DMS114 treated with DMSO at 0.1 percent for 48 hours (cell line): ENCODE results near the gene TNFRSF8.
"Not testable (repeated sequence)": the region's sequence is repeated elsewhere in the genome, so short reads cannot be mapped to it uniquely, and the experiment has no call there.

ENCODE experiments used
- DNase-seq: peaks from one replicate; lab custom pipeline; 2025; ENCODE audit not compliant: unreplicated experiment; lab: John Stamatoyannopoulos, UW

Gene TNFRSF8

DNA sequence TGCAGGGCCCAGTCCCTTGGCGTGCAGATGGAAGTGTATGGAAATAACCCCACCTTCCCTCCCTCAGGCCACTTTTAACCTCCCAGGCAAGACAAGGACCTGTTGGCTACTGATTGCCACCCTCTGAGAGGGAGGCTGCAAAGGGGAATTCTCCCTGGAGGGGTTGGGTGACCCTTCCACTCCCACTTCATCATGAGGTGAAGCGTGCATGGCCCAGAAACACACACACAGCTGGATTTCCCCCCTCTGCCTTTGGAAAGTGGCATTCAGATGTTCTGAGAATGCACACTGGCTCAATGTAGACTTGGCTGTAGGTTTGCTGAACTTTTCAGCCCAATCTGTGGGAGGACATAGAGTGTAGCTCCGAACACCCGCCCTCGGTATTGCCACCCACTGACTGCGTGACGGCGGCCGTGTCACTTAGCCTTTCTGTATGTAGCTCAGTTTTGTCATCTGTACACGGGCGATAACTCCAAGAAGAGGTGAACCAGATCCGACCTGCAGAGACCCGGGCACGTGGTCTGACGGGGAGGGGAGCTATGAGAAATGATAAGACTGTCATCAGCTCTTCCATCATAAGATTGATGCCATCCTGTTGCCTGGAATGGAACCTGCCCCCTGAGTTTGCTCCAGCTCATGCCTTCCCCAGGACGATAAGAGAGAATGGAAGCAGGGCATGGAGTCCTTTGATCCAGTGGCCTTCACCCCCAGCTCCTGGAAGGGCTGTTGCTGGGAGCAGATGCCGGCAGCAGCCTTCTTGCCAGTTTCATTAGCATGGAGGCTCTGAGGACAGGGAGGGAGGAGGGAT is 24.5 kb upstream of the TNFRSF8 start:
- DNase-seq, result no peak

DNA sequence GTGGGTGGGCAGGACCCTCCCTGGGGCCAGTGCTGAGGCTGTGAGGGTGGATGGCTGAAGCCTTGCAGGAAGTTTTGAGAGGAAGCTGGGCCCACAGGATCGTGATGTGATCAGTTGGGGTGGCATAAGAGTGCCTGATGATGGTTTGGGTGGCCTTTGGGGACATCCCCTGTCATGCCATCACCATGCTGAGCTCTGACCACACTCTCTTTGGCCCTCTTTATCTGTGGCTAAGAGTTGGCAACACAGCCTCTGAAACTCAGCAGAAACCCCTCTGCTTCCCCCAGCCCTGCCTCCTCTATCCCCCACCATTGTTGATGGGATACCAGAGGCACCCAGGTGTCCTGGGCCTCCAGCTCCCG is 24.0 kb upstream of the TNFRSF8 start:
- no peak for DNase-seq

DNA sequence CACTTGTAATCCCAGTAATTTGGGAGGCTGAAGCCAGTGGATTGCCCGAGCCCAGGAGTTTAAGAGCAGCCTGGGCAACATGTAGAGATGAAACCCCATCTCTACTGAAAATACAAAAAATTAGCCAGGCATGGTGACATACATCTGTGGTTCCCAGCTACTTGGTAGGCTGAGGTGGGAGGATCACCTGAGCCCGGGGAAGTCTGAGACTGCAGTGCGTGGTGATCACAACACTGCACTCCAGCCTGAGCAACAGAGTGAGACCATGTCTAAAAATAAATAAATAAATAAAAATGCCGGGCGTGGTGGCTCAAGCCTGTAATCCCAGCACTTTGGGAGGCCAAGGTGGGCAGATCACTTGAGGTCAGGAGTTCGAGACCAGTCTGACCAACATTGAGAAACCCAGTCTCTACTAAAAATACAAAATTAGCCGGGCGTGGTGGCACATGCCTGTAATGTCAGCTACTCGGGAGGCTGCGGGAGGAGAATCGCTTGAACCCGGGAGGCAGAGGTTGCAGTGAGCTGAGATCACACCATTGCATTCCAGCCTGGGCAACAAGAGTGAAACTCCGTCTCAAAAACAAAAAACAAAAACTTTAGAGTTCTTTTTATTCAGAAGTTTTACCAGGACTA is 23.2 kb upstream of the TNFRSF8 start:
- not testable (repeated sequence) for DNase-seq

DNA sequence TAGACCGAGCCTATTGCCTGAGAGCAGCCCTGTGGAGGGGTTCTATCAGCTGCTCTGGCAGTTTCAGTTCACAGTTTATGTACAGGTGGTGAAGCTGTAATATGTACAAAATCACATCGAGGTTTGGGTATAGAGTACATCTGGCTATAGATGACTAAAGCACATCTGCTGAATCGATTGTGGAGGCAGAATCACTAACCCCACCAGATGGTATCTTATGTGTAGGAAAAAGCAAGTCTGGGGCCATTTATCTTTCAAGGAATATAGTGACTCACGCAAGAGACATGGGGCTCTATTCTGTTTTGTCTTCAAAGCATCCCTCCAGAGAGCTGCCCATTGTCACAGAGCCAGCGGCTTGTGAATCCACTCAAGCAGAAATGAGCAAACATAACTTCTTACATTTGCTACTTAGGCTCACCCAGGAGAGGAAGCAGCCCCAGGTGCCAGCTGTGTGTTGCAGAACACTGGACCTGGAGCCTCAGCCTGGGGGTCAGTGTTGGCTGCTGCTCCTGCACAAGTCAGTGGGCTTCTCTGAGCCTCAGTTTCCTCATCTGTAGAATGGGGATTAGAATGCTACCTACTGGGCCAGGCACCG is 22.5 kb upstream of the TNFRSF8 start:
- no peak for DNase-seq

DNA sequence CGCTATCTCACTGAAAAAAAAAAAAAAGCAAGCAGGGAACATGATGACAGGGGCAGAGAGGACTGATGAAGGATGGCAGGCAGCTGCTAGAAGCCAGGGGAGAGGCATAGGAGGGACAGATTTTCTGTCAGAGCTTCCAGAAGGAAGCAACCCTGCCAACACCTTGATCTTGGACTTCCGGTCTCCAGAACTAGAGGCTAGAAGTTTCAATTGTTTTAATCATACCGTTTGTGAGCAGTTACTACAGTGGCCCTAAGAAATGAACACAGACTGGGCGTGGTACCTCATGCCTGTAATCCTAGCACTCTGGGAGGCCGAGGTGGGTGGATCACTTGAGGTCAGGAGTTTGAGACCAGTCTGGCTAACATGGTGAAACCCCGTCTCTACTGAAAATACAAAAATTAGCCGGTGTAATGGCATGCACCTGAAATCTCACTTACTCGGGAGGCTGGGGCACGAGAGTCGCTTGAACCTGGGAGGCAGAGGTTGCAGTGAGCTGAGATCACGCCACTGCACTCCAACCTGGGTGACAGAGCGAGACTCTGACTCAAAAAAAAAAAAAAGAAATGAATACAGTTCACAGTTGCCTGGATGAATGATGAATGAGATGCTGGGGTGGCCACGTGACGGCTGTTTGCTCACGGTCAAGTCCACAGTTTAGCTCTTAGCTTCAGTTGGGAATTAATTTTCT is 18.8 kb upstream of the TNFRSF8 start:
- not testable (repeated sequence) for DNase-seq

DNA sequence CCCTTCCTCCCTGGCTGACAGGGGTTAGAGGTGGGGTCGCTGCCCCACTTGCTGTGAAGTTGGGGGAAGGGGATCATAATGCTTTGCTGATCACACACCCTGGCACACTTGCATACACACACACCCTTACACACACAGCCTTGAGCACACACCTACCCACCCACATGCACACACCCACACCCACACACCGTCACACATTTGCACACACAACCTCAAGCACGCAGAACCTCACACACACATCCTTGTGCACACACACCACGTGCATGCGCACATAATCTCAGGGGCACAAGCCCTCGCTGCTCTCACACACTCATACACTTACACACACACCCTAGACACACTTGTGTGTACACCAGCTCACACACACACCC is 16.4 kb upstream of the TNFRSF8 start:
- no peak for DNase-seq

DNA sequence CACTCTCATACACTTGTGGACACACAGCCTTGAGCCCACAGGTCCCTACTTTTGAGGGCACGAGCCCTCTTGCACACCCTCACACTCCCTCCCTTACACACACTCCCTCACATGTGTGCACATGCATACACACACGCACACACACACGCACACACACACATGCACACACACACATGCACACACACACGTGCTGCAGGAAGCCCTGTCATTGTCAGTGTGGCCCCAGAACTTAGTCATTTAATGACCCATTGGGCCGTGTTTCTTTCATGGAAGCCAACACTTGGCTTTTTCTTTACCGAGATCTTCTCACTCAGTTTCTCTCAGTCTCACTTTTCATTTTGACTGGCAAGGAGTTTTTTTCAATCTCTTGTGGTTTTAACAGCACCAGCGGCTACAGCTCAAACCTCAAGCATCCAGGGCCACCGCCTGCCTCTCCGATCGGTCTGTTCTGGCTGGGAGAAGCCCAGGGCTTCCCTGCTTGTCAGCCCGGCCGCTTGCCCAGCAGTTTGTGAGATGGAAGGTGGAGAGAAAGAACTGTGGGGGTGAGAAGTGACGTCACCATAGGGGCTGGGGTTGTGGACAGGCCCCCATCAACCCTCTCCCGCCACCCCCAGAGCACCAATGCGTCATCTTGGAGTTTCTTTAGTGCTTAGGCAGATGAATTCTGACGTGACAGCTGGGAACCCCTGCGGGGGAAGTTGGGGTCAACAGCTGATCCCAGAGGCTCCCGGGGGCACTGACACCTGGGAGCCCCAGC is 15.8 kb upstream of the TNFRSF8 start:
- DNase-seq, result no peak

DNA sequence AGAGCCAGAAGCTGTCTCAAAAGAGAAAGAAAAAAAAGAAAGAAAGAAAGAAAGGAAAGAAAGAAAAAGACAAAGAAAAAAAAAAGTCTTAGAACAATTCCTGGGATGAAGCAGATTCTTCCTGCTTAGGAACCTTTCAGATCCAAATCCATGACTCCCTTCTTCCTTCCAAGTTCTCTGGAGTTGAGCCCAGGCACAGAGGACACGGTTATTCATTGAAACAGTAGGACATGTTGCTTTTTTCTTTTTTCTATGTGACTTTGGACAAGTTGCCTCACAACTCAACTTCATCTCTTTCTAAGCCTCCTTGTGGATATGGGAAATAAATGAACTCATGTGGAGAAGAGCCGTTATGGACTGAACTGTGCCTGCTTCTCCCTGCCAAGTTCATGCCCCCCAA is 14.7 kb upstream of the TNFRSF8 start:
- no peak for DNase-seq

DNA sequence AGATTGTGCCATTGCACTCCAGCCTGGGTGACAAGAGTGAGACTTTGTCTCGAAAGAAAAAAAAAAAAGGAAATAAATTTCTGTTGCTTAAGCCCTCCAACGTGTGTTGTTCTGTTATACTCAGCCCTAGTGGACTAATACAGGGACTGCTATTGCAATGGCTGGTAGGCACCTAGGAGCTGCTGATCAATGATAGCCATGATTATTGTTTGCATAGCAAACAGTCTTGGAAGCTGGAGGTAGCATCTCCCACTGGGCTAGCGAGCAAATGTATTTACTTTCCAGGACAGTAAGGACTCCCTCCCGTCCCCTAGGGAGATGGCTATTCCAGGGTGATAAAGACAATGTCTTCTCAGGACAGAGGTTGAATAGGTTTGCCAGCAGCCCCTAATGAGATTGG is 13.5 kb upstream of the TNFRSF8 start:
- no peak for DNase-seq

DNA sequence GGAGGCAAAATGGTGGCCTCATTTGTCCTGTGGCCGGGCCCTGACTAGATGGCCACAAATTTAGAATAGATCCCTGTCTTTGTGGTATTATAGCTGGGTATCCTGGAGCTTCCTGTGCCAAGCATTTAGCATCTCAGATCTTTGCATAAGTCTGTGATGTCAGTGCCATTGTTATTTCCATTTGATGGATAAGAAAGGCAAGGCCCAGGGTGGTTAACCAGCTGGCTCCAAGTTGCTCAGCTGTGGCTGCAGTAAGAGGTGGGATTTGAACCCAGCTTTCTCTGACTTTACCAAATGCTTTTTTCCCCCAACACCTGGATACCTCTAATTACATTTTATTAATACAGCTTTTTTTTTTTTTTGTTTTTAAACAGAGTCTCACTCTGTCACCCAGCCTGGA is 11.7 kb upstream of the TNFRSF8 start:
- DNase-seq, result no peak

DNA sequence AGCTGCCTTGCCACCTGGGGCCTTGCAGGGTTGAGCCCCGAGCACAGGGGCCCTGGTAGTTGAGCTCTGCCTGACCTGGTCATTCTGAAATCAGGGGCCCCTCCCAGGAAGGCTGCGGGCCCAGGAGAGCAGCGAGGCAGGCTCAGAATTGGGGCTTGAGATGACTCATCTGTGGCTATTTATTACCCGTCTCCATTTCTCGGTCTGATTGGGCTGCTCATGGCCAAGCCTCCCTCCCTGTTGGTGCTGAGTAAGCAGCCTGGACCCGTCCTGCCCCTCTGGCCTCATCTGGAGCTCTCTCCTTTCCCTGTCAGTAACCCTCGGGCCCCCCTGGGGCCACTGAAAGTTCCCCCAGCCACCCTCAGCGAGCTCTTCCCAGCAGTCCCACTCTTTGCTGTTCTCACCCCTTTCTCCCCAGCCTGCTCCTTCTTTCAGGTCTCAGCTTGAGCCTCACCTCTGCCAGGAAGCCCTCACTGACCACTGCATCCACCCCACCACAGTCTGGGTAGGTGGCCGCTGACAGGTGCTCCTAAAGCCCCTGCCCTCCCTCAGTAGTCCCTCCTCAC is 11.0 kb upstream of the TNFRSF8 start:
- DNase-seq, result no peak

DNA sequence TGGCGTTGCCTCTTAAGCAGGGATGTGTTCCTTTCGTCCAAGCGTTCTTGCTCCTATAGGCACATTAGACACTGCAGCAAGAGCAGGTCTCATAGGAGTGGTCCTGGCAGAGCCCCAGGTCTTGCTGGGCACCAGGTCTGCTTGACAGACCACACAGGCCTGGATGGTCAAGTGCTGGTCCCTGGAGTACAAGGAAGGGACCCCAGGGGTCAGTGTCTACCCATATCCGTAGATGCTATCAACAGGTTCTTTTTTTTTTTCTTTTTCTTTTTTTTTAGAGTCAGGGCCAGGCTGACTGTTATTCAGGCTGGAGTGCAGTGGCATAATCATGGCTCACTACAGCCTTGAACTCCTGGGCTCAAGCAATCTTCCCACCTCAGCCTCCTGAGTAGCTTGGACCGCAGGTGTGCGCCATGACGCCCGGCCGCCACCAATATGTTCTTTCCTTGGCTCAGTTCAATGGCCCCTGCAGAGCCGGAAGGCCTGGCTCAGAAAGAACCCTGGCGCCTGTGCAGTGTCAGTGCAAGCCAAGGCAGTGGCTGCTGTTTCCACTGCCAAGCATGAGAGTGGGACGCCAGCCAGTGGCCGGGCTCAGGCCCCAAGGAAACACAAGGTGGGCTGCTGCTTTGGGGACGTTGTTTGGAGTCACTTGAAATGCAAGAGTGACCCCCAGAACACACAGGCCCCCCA is 10.0 kb upstream of the TNFRSF8 start:
- DNase-seq, result no peak

DNA sequence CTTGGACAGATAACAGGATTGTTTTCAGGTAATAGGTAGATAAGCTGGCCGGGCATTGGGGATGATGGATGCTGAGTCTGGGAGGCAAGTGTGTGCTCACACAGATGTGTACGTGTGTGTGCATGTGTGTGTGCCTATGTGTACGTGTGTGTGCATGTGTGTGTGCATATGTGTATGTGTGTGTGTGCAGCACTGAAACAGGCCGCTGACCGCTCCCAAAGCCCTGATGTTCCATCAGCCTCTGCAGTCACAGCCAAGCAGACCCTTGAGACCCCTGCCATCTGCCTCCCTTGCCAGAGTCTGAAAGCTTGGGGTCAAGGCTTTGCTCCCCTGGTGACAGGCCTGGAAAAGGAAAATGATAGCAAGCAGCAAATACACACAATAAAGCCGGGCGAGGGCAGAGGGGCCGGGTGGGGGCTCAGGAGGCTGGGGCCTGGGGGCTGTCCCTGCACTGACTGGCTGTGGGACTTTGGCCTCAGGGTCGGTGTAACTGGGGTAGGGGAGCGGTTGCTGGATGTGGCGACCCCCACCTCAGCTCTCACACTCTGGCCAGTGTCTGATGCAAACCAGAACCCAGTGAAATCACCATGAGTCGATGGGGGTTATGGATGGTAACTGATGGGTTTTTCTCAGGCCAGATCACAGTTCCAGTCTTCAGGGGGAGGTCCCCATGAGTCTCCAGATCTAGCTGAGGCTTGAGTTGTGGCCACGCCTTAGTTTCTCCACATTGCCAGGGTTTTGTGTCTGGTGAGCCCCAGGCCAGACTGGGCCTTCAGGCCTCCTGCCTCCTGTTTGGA is 9.2 kb upstream of the TNFRSF8 start:
- DNase-seq, result no peak

DNA sequence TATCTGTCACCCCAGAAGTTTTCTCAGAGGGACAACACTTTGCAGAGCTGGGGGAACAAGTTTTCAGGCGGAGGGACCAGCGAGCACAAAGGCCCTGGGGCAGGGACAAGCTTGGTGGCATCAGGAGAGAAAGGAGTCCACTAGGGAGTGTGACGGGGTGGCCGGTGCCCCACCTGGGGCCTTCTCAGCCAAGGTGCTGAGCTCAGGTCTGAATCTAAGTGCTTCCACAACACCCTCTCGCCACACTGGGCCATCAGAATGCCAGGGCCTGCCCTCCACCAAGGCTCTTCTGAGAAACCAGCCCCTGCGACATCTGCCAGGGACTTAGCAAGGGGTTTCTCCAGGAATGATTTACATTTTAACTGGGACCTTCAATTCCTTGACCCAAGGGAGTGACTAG is 7.8 kb upstream of the TNFRSF8 start:
- DNase-seq, result no peak

DNA sequence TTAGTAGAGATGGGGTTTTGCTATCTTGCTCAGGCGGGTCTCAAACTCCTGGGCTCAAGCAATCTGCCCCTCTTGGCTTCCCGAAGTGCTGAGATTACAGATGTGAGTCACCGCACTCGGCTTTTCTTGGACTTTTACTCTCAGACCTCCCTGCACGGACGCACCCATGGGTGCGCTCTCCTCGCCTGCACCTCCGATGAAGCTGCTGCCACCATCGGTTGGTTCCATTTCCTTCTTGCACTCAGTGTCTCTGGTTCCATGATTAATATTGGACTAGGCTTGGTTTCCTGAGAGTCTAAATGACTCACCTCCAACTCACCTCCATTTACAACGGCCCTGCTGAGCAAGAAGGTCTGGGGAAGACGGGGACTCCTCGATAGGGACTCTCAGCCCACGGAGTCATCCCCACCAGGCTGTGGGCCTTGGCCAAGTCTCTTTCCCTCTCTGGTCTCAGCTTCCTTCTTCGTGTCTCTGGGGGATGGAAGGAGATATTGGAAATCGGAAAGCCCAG is 6.7 kb upstream of the TNFRSF8 start:
- no peak for DNase-seq

DNA sequence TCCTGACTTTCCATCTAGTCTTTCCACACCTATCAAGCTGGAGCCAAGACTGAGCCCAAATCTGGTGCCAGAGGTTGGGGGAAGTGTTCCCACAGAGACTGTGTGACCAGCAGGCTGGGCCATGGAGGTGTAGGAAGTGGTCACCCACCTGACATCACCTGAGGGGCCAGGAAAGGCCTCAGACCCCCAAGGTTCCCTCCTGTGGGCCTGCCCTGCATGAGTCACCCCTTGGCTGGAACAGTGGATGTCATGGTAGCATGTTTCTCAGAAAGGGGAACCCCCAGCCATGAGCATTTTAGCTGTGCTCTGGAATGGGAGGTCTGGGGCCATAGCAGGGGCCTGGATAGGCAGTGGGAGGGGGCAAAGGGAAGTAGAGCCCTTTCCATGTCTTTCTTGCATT is 5.7 kb upstream of the TNFRSF8 start:
- no peak for DNase-seq

DNA sequence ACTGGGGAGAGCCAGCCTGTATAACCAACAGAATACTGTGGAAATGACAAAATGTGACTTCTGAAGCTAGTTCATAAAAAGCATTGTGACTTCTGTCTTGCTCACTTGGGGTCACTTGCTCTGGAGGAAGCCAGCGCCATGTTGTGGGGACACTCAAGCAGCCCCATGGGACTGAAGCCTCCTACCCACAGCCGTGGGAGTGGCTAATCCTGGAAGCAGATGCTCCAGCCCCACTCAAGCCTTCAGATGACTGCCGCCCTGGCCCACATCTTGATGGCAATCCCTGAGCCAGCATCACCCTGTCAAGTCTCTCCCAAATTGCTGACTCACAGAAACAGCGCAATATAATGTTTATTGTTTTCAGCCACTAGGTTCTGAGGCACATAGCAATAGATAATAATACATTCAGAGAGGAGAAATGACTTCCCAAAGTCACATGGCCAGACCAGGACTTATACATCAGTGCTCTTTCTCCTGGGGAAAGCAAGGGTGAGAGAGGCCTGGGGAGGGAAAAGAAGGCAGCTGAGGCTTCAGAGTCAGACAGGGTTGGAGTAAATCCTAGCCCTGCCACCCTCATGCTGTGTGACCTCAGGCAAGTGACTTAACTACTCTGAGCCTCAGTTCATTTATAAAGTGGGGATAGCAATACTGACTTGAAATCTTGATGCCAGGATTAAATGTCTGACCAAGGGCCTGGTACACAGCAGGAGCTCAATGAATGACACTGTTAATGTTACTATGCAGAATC is 5.0 kb upstream of the TNFRSF8 start:
- no peak for DNase-seq

DNA sequence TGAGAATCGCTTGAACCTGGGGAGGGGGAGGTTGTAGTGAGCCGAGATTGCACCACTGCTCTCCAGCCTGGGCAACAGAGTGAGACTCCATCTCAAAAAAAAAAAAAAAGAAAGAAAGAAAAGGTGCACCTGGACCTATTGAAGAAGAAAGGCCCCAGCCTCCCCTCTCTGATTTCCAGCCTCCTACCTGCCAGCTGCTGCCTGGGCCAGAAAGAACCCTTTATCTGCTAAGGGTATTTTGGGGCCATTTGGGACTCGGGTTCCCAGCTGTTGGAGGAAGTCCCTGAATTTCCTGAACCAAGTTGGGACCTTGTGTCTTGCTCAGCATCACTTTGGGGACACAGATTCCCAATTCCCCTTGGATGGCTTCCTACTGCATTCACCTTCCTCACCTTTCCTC is 3.9 kb upstream of the TNFRSF8 start:
- no peak for DNase-seq
